Heart left ventricle (tissue), 13 donors: Measurements from ENCODE around the gene NPFFR1.

Experiments
- POLR2A ChIP-seq, 2 donors: fragments of 450-650 bp; IDR thresholded peaks; one replicate each; pipeline ENCODE4 v1.6.1; 2017; ENCODE audit warnings: antibody characterized with exemption in 2 of 2, mild to moderate bottlenecking in 2 of 2, moderate library complexity in 2 of 2
- TF ChIP-seq, protein P1 (sequence below), 12 donors: fragments of 200-600 bp; sonication (generic) in 4 of 12; IDR thresholded peaks; one replicate each; pipeline versions ENCODE4 v1.5.0 to v1.8.0; 2018 to 2022; ENCODE audit warnings: antibody characterized with exemption in 12 of 12, mild to moderate bottlenecking in 5 of 12
- donor health status: ischemic (EF 13 %, LVEDD 7.1; RV severe dilation, severe dysfunction).
- donor health status: DM: no; HTN: yes; CAD: no.
- donor health status: DM: no; HTN: no; CAD: no.
- donor health status: ischemic (EF 25% LVEDD 6.9; RV normal size, moderate dysfunction).
- donor health status: ischemic (EF 25% LVEDD 5.7; RV mildly dilated, moderate dysfunction).
- donor health status: ischemic (EF 35%, LVEDD 5.7; RV mildly dilated, moderate dysfunction).
- donor health status: nonischemic (EF 11% LVEDD 7.7; RV severe dilation, severe dysfunction).
- donor health status: DM: yes; HTN: yes; CAD: no.
- donor health status: PGD.
- donor health status: ischemic (EF 29% LVEDD 5.4; RV normal size, mild dysfunction).
- donor health status: nonischemic (EF 23%, LVEDD 6.1; RV moderate dilation, normal function).

DNA sequence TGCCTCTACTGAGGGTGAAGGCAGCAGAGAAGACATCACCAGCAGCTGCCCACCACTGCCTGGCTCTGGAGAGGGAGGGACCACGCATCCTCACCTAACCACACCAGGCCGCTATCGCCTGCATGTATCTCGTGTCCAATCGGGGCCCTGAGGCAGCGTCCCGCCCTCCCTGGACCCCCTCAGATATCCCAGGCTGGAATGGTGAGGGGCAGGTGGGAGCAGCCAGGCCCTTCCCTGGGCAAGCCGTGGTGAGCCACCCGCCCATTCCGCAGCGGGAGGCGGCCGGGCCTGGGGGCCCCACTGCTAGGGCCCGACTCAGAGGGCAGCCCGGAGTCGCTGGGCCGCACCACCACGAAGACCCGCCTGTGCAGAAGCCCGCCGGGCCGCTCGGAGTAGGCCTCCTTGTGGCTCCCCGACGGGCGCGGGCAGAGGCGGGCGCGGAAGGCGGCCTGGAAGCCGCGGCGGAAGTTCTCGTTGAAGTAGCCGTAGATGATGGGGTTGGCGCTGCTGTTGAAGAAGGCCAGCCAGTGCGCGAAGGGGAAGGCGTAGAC, 29.0 kb downstream of the NPFFR1 start:
- TF ChIP-seq, protein P1, sequence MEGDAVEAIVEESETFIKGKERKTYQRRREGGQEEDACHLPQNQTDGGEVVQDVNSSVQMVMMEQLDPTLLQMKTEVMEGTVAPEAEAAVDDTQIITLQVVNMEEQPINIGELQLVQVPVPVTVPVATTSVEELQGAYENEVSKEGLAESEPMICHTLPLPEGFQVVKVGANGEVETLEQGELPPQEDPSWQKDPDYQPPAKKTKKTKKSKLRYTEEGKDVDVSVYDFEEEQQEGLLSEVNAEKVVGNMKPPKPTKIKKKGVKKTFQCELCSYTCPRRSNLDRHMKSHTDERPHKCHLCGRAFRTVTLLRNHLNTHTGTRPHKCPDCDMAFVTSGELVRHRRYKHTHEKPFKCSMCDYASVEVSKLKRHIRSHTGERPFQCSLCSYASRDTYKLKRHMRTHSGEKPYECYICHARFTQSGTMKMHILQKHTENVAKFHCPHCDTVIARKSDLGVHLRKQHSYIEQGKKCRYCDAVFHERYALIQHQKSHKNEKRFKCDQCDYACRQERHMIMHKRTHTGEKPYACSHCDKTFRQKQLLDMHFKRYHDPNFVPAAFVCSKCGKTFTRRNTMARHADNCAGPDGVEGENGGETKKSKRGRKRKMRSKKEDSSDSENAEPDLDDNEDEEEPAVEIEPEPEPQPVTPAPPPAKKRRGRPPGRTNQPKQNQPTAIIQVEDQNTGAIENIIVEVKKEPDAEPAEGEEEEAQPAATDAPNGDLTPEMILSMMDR (IDR thresholded peaks at IDR 0.05) = no peak
- TF ChIP-seq POLR2A (IDR thresholded peaks at IDR 0.05) = no peak
